H1 (cell line): ENCODE results near the gene RNASE1. TPM values are rescaled to one million over a fixed set of nuclear protein-coding genes. Genes with fewer than 3 reads are reported as not detected.

Source experiments
- CTCF ChIA-PET: fragments of 300-600 bp; sonication (Branson Sonifier 250); formaldehyde crosslinking; loops from one replicate; lab custom pipeline; 2021; ENCODE audit not compliant: partially characterized antibody; lab: Charles Lee
- POLR2A ChIA-PET: fragments of 300-600 bp; sonication (Branson Sonifier 250); formaldehyde crosslinking; loops from one replicate; lab custom pipeline; 2021; ENCODE audit warnings: inconsistent platforms; ENCODE audit not compliant: partially characterized antibody; lab: Charles Lee
- DNase-seq, 2 experiments: peaks; one replicate each; pipeline versions ENCODE4 v3.0.0 to v3.0.0-alpha.2; 2010 to 2022; ENCODE audit warnings: low spot score in 2 of 2, low read depth in 1 of 2, mixed read lengths in 1 of 2
- FAIRE-seq: peaks from 2 replicates; lab custom pipeline; 2011; peaks lifted over from hg19 to GRCh38; lab: Jason Lieb, UNC
- H2AFZ ChIP-seq: 2 replicates; pipeline ENCODE4 v1.8.1; 2012; ENCODE audit warnings: low read length, inconsistent platforms
- H2AK5ac ChIP-seq: 2 replicates; pipeline ENCODE4 v1.6.1; 2013; ENCODE audit warnings: low read depth, low read length
- H2BK120ac ChIP-seq: replicated peaks from 2 replicates; pipeline ENCODE3; 2013; ENCODE audit warnings: low read depth, low read length, inconsistent platforms
- H2BK12ac ChIP-seq: 2 replicates; pipeline ENCODE4 v1.6.1; 2013; ENCODE audit warnings: low read depth, low read length
- H2BK15ac ChIP-seq: 2 replicates; pipeline ENCODE4 v1.6.1; 2013; ENCODE audit warnings: low read length
- H2BK20ac ChIP-seq: 2 replicates; pipeline ENCODE4 v1.6.1; 2013; ENCODE audit warnings: low read length
- H2BK5ac ChIP-seq: 2 replicates; pipeline ENCODE4 v1.6.1; 2013; ENCODE audit warnings: low read depth, low read length
- H3K14ac ChIP-seq: 2 replicates; pipeline ENCODE4 v1.6.1; 2013; ENCODE audit warnings: inconsistent platforms; ENCODE audit not compliant: insufficient read length
- H3K18ac ChIP-seq: 2 replicates; pipeline ENCODE4 v1.6.1; 2013; ENCODE audit warnings: low read length; ENCODE audit errors: extremely low read depth
- H3K23ac ChIP-seq: 2 replicates; pipeline ENCODE4 v1.6.1; 2013; ENCODE audit warnings: inconsistent platforms; ENCODE audit not compliant: insufficient read length
- H3K23me2 ChIP-seq: 2 replicates; pipeline ENCODE4 v1.6.1; 2013; ENCODE audit warnings: low read depth, low read length
- H3K27ac ChIP-seq: 2 replicates; pipeline ENCODE4 v1.6.1; 2011; ENCODE audit warnings: low read depth, low read length, inconsistent platforms
- H3K27me3 ChIP-seq, 4 experiments: replicated peaks in 1 of 4; 1 replicate in 1 of 4; 2 replicates in 3 of 4; pipeline versions ENCODE4 v1.6.1 to v1.8.1; 2011 to 2013; ENCODE audit warnings: low read length in 3 of 4, mild to moderate bottlenecking in 3 of 4, inconsistent platforms in 2 of 4, mixed read lengths in 2 of 4, moderate library complexity in 1 of 4; ENCODE audit not compliant: control insufficient read depth in 3 of 4, insufficient read depth in 3 of 4; ENCODE audit errors: extremely low read depth in 1 of 4
- H3K36me3 ChIP-seq, 4 experiments: 2 replicates each; pipeline versions ENCODE4 v1.6.1 to v1.8.1; 2011 to 2013; ENCODE audit warnings: mild to moderate bottlenecking in 4 of 4, low read length in 3 of 4, moderate library complexity in 2 of 4, control low read depth in 1 of 4, inconsistent platforms in 1 of 4; ENCODE audit not compliant: insufficient read depth in 4 of 4, control insufficient read depth in 2 of 4
- H3K4ac ChIP-seq: replicated peaks from 2 replicates; pipeline ENCODE3; 2013; ENCODE audit warnings: low read length, low read depth, mixed read lengths, inconsistent platforms; ENCODE audit not compliant: insufficient read length
- H3K4me1 ChIP-seq, 4 experiments: replicated peaks in 1 of 4; 1 replicate in 1 of 4; 2 replicates in 3 of 4; pipeline versions ENCODE4 v1.6.1 to v1.8.1; 2011 to 2013; ENCODE audit warnings: low read length in 3 of 4, inconsistent platforms in 2 of 4, mixed read lengths in 1 of 4; ENCODE audit not compliant: insufficient read depth in 4 of 4, control insufficient read depth in 3 of 4
- H3K4me2 ChIP-seq, 2 experiments: 2 replicates each; pipeline versions ENCODE4 v1.6.1 to v1.8.1; 2011 to 2013; ENCODE audit warnings: low read depth in 2 of 2, low read length in 2 of 2, control low read depth in 1 of 2, inconsistent platforms in 1 of 2, mild to moderate bottlenecking in 1 of 2; ENCODE audit not compliant: insufficient read depth in 1 of 2
- H3K4me3 ChIP-seq, 4 experiments: fragments of 200-600, 300-600 bp in 1 of 4; sonication (generic), shearing (Covaris generic), sonication (Bioruptor Twin) in 1 of 4; 2 replicates each; pipeline versions ENCODE4 v1.5.1 to v1.8.1; 2011 to 2016; ENCODE audit warnings: low read length in 4 of 4, low read depth in 3 of 4, control low read depth in 2 of 4, inconsistent platforms in 2 of 4, mild to moderate bottlenecking in 2 of 4, mixed read lengths in 1 of 4, moderate library complexity in 1 of 4; ENCODE audit not compliant: insufficient read depth in 2 of 4; ENCODE audit errors: extremely low read depth in 1 of 4
- H3K56ac ChIP-seq: replicated peaks from 2 replicates; pipeline ENCODE3; 2013; ENCODE audit warnings: low read depth, mild to moderate bottlenecking, mixed read lengths, low read length, inconsistent platforms; ENCODE audit not compliant: insufficient read length
- H3K79me1 ChIP-seq: 2 replicates; pipeline ENCODE4 v1.6.1; 2013; ENCODE audit warnings: low read depth, low read length, control low read depth
- H3K79me2 ChIP-seq, 2 experiments: 2 replicates each; pipeline versions ENCODE4 v1.6.1 to v1.8.1; 2012 to 2013; ENCODE audit warnings: low read length in 2 of 2, mild to moderate bottlenecking in 2 of 2, inconsistent platforms in 1 of 2; ENCODE audit not compliant: insufficient read depth in 2 of 2, control insufficient read depth in 1 of 2
- H3K9ac ChIP-seq, 4 experiments: replicated peaks in 1 of 4; 1 replicate in 1 of 4; 2 replicates in 3 of 4; pipeline versions ENCODE4 v1.6.1 to v1.8.1; 2011 to 2013; ENCODE audit warnings: low read depth in 3 of 4, low read length in 3 of 4, control low read depth in 2 of 4, mild to moderate bottlenecking in 2 of 4, moderate library complexity in 2 of 4, inconsistent platforms in 1 of 4; ENCODE audit errors: extremely low read depth in 1 of 4
- H3K9me3 ChIP-seq, 2 experiments: 2 replicates each; pipeline versions ENCODE4 v1.6.1 to v1.8.1; 2012 to 2013; ENCODE audit warnings: mild to moderate bottlenecking in 2 of 2, moderate library complexity in 2 of 2, control low read depth in 1 of 2, inconsistent platforms in 1 of 2, low read depth in 1 of 2, low read length in 1 of 2, mixed read lengths in 1 of 2; ENCODE audit not compliant: insufficient read depth in 2 of 2
- H4K20me1 ChIP-seq, 2 experiments: replicated peaks in 1 of 2; 2 replicates each; pipeline versions ENCODE3 to v1.8.1; 2011 to 2013; ENCODE audit warnings: inconsistent platforms in 2 of 2, low read length in 2 of 2, mild to moderate bottlenecking in 1 of 2; ENCODE audit not compliant: insufficient read depth in 2 of 2, control insufficient read depth in 1 of 2
- H4K5ac ChIP-seq: 2 replicates; pipeline ENCODE4 v1.6.1; 2013; ENCODE audit warnings: low read length, low read depth, mixed read lengths, inconsistent platforms; ENCODE audit not compliant: insufficient read length
- H4K8ac ChIP-seq: 2 replicates; pipeline ENCODE4 v1.8.0; 2013; ENCODE audit warnings: mild to moderate bottlenecking, moderate library complexity, low read length, inconsistent platforms; ENCODE audit not compliant: insufficient read depth; ENCODE audit errors: extremely low read depth
- H4K91ac ChIP-seq: replicated peaks from 2 replicates; pipeline ENCODE3; 2013; ENCODE audit warnings: low read length, mixed read lengths, inconsistent platforms; ENCODE audit not compliant: insufficient read length
- CEBPB ChIP-seq: IDR thresholded peaks from 2 replicates; pipeline ENCODE4 v1.6.1; 2012; ENCODE audit warnings: low read depth, low read length
- EGR1 ChIP-seq: IDR thresholded peaks from 2 replicates; pipeline ENCODE4 v1.6.1; 2011; ENCODE audit warnings: low read depth, low read length, borderline replicate concordance
- JUND ChIP-seq: IDR thresholded peaks from 2 replicates; pipeline ENCODE4 v1.6.1; 2011; ENCODE audit warnings: mild to moderate bottlenecking, improper control_type of control experiment, low read length
- MAFK ChIP-seq: IDR thresholded peaks from 2 replicates; pipeline ENCODE4 v1.6.1; 2012; ENCODE audit warnings: low read depth, mild to moderate bottlenecking, improper control_type of control experiment, low read length
- RXRA ChIP-seq: IDR thresholded peaks from 2 replicates; pipeline ENCODE4 v1.6.1; 2011; ENCODE audit warnings: low read depth, mild to moderate bottlenecking, low read length, moderate library complexity; ENCODE audit not compliant: insufficient read depth
- SP1 ChIP-seq: IDR thresholded peaks from 2 replicates; pipeline ENCODE4 v1.6.1; 2011; ENCODE audit warnings: low read depth, low read length
- WGBS, 2 experiments: shearing (Covaris generic) in 1 of 2; methylation state at CpG; one replicate each; pipeline versions ENCODE4 v1.1.6 to v1.1.7; 2013 to 2015; ENCODE audit warnings: low lambda C conversion rate in 2 of 2, mixed read lengths in 2 of 2, inconsistent platforms in 1 of 2, low coverage in 1 of 2, missing lambda C conversion rate in 1 of 2; ENCODE audit not compliant: insufficient replicate concordance in 2 of 2, insufficient coverage in 1 of 2, insufficient read length in 1 of 2; ENCODE audit errors: extremely low coverage in 1 of 2, missing lambda C conversion rate in 1 of 2; 5-methylcytosine and 5-hydroxymethylcytosine counted together
- polyA plus RNA-seq, 7 experiments: library from polyadenylated mRNA; depleted of rRNA in 3 of 7; stranded (reverse) in 5 of 7; unstranded in 2 of 7; fragments of >200 nt in 5 of 7; fragments of 200-250 nt in 2 of 7; gene quantifications; 1 replicate in 5 of 7; 2 replicates in 1 of 7; 4 replicates in 1 of 7; pipeline versions ENCODE4 v1.2.1 to v1.2.3, GENCODE V29; 2011 to 2013; ENCODE audit warnings: missing spikeins in 2 of 7, mixed read lengths in 2 of 7
- total RNA-seq: library from RNA; stranded (reverse); fragmentation: NEBNext Ultra II Directional; extraction: Animal tissue kit (Norgen Biotek cat#: 25700); gene quantifications from 2 replicates; pipeline ENCODE4 v1.2.1, GENCODE V29; 2021
- TF ChIP-seq, protein P1 (sequence below): IDR thresholded peaks from 2 replicates; pipeline ENCODE4 v1.6.1; 2012; ENCODE audit warnings: inconsistent platforms

Gene RNASE1
- total and polyA plus RNA-seq, 2 of the 8 experiments (the other 6 are each of a cell fraction or from before 2014, with no cell fraction given), result 2.2 to 13.4 TPM

DNA sequence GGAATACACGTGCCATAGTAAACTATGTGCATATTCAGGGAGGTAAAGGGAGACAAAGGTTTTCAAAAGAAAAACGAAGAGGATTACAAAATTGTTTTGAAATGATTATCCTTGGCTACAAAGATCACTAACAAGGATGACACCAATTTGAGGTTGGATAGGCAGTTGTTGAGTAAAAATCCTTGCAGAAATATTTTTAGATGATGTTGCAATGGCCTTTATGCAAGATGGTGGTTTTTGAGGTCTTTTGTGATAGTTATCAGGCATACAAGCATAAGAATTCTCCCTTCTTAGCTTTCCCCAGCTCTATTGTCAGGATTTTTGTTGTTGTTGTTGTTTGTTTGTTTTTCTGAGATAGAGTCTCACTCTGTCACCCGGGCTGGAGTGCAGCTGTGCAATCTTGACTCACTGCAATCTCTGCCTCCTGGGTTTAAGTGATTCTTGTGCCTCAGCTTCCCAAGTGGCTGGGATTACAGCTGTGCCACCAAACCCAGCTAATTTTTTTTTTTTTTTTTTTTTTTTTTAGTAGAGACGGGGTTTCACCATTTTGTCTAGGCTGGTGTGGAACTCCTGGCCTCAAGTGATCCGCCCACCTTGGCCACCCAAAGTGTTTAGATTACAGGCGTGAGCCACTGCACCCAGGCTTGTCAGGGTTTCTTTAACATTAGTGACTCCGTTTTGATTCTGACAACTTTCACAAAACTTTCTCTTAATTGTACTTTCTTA lies 7.8 kb downstream of the RNASE1 start:
- no peaks in the 10 kb centered on the region for H4K20me1 ChIP-seq
- H4K8ac ChIP-seq, result no peak overlapping the region
- no peak overlapping the region for H2AK5ac ChIP-seq
- no peak overlapping the region for H2BK15ac ChIP-seq
- H3K27me3 ChIP-seq, result no peaks in the 10 kb centered on the region
- TF ChIP-seq CEBPB, result no peak; the same call in 1 of the 2 replicates
- TF ChIP-seq SP1, result no peak
- TF ChIP-seq, protein P1, sequence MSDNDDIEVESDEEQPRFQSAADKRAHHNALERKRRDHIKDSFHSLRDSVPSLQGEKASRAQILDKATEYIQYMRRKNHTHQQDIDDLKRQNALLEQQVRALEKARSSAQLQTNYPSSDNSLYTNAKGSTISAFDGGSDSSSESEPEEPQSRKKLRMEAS, result no peak
- no peak for TF ChIP-seq MAFK
- no peak for TF ChIP-seq JUND
- no peak for TF ChIP-seq RXRA
- no peak for TF ChIP-seq EGR1
- CTCF ChIA-PET, result no interaction called here
- no peak overlapping the region for H2BK20ac ChIP-seq
- POLR2A ChIA-PET, result no interaction called here
- H2BK5ac ChIP-seq, result no peak overlapping the region
- H4K91ac ChIP-seq, result no peak overlapping the region
- H3K56ac ChIP-seq, result no peak overlapping the region
- H3K23me2 ChIP-seq, result no peaks in the 10 kb centered on the region
- peaks cover 0 to 4% (median 1%) of the 10 kb centered on the region in 4 experiments; a peak in 4 of 7 replicates for H3K4me1 ChIP-seq
- H3K79me1 ChIP-seq, result no peaks in the 10 kb centered on the region
- H3K4me3 ChIP-seq, result no peak overlapping the region
- FAIRE-seq (no peak), DNase-seq (no peak)
- no peak overlapping the region for H2BK120ac ChIP-seq
- H3K9me3 ChIP-seq, result no peaks in the 10 kb centered on the region
- no peak overlapping the region for H3K4me2 ChIP-seq
- no peak overlapping the region for H3K23ac ChIP-seq
- no peak overlapping the region for H3K4ac ChIP-seq
- H4K5ac ChIP-seq, result no peak overlapping the region
- H3K79me2 ChIP-seq, result no peaks in the 10 kb centered on the region
- H3K14ac ChIP-seq, result no peak overlapping the region
- no peak overlapping the region for H3K27ac ChIP-seq
- no peak overlapping the region for H3K9ac ChIP-seq
- H2AFZ ChIP-seq, result no peak overlapping the region
- H3K36me3 ChIP-seq, result no peaks in the 10 kb centered on the region
- 81% methylated on average over 7 of the region's 7 CpGs; no CpG with 5 or more reads in 1 of the 2 experiments for WGBS, 2 experiments
- H3K18ac ChIP-seq, result no peak overlapping the region
- H2BK12ac ChIP-seq, result no peak overlapping the region
